HepG2 (cell line): ENCODE data around the gene PRM2.
A peak's percentile ranks its signal among the peaks of the same experiment; 100 is the strongest.

Experiments
- CCAR2 ChIP-seq: fragments of 200-400 bp; formaldehyde crosslinking; optimal IDR thresholded peaks from 2 replicates; pipeline ENCODE3; 2018; ENCODE audit warnings: low read depth, mild to moderate bottlenecking, low read length, moderate library complexity
- CEBPB ChIP-seq: IDR thresholded peaks from 2 replicates; pipeline ENCODE4 v1.6.1; 2011; ENCODE audit warnings: low read depth, low read length, improper control_type of control experiment, borderline replicate concordance
- CHD2 ChIP-seq: IDR thresholded peaks from 2 replicates; pipeline ENCODE4 v1.6.1; 2011; ENCODE audit warnings: low read depth, low read length, improper control_type of control experiment
- FOXM1 ChIP-seq: sonication (generic); formaldehyde crosslinking; IDR thresholded peaks from 2 replicates; pipeline ENCODE4 v1.5.0; 2020; ENCODE audit warnings: missing genetic modification reagents
- GABPB1 ChIP-seq: IDR thresholded peaks from 2 replicates; pipeline ENCODE4 v1.6.1; 2016; ENCODE audit warnings: mild to moderate bottlenecking, missing genetic modification reagents, moderate library complexity, missing compliant biosample characterization
- JUN ChIP-seq: sonication (generic); formaldehyde crosslinking; IDR thresholded peaks from 2 replicates; pipeline ENCODE4 v1.4.0; 2020; ENCODE audit warnings: mild to moderate bottlenecking, missing genetic modification reagents
- KDM4B ChIP-seq: sonication (generic); formaldehyde crosslinking; IDR thresholded peaks from 2 replicates; pipeline ENCODE4 v1.4.0; 2020; ENCODE audit warnings: missing genetic modification reagents
- NFYB ChIP-seq: sonication (generic); formaldehyde crosslinking; IDR thresholded peaks from 2 replicates; pipeline ENCODE4 v1.4.0; 2020; ENCODE audit warnings: missing genetic modification reagents
- PBX2 ChIP-seq: IDR thresholded peaks from 2 replicates; pipeline ENCODE4 v1.6.1; 2016; ENCODE audit warnings: control low read depth
- XRCC5 ChIP-seq: fragments of 200-400 bp; formaldehyde crosslinking; optimal IDR thresholded peaks from 2 replicates; pipeline ENCODE3; 2017; ENCODE audit warnings: mild to moderate bottlenecking, low read length
- ZBTB4 ChIP-seq: sonication (generic); formaldehyde crosslinking; IDR thresholded peaks from 2 replicates; pipeline ENCODE4 v1.4.0; 2020; ENCODE audit warnings: missing genetic modification reagents, mild to moderate bottlenecking, borderline replicate concordance
- ZFP91 ChIP-seq: sonication (generic); formaldehyde crosslinking; IDR thresholded peaks from 2 replicates; pipeline ENCODE4 v1.9.0; 2022; ENCODE audit warnings: missing genetic modification reagents, mild to moderate bottlenecking, borderline replicate concordance
- ZNF24 ChIP-seq: fragments of 450-650 bp; IDR thresholded peaks from 2 replicates; pipeline ENCODE4 v1.6.1; 2017; ENCODE audit warnings: antibody characterized with exemption, mild to moderate bottlenecking
- ZNF580 ChIP-seq: IDR thresholded peaks from 2 replicates; pipeline ENCODE4 v1.6.1; 2016; ENCODE audit warnings: low read depth, borderline replicate concordance

- no peak for TF ChIP-seq CEBPB
- TF ChIP-seq NFYB (CRISPR knock-in tag) = no peak
- no peak for TF ChIP-seq CHD2
- TF ChIP-seq ZNF24 = no peak
- TF ChIP-seq GABPB1 (CRISPR knock-in tag) = peak; percentile 20; the same call in 1 of the 2 replicates
- no peak for TF ChIP-seq KDM4B (CRISPR knock-in tag)
- 0 out of 2 replicates have a peak, but pooled peaks have one; percentile 24 for TF ChIP-seq JUN (CRISPR knock-in tag)
- no peak; the same call in 1 of the 2 replicates for TF ChIP-seq ZFP91
- TF ChIP-seq ZNF580 = no peak
- no peak for TF ChIP-seq XRCC5
- TF ChIP-seq FOXM1 (CRISPR knock-in tag) = no peak
- no peak for TF ChIP-seq ZBTB4
- no peak for TF ChIP-seq CCAR2
- no peak for TF ChIP-seq PBX2 (CRISPR knock-in tag)
Measured at GRCh38 chr16:11276143-11276895, at the start of gene PRM2.
